HCT116 (cell line): Measurements from ENCODE around the gene RYR2. TPM values are rescaled to one million over a fixed set of nuclear protein-coding genes. Genes with fewer than 3 reads are reported as not detected.

Experiments used
- ATAC-seq: fragments of 200-7000 bp; cut with Tn5 transposase; 2 replicates; pipeline ENCODE4 v1.9.1; 2020; ENCODE audit warnings: mild to moderate bottlenecking, moderate library complexity
- BruUV-seq: library from RNA; stranded (reverse); fragments of 400-500 nt; replicated peaks from 2 replicates; lab custom pipeline; 2021; lab: Mats Ljungman, UMichigan
- CTCF ChIA-PET: fragments of 300-600 bp; sonication (Branson Sonifier 250); formaldehyde crosslinking; loops from one replicate; lab custom pipeline; 2021; ENCODE audit warnings: antibody characterized with exemption; lab: Charles Lee
- POLR2A ChIA-PET: fragments of 300-600, 350-600 bp; sonication (Branson Sonifier 250); formaldehyde crosslinking; loops from one replicate; lab custom pipeline; 2021; ENCODE audit warnings: antibody characterized with exemption; lab: Charles Lee
- RAD21 ChIA-PET, 2 experiments: fragments of 300-600 bp; sonication (Branson Sonifier 250); formaldehyde crosslinking; loops; one replicate each; lab custom pipeline; 2023; ENCODE audit warnings: low total read pairs in 2 of 2; ENCODE audit not compliant: uncharacterized antibody in 2 of 2, unreplicated experiment in 2 of 2, low non-redundant PET in 1 of 2; lab: Charles Lee
- DNase-seq: peaks from one replicate; pipeline ENCODE4 v3.0.0-alpha.2; 2010; ENCODE audit warnings: low read depth, low spot score
- H2AFZ ChIP-seq: fragments of 200-600 bp; shearing (Covaris generic), sonication (generic); 2 replicates; pipeline ENCODE4 v1.6.1; 2017; ENCODE audit warnings: low read depth, mixed run types, mixed read lengths, antibody characterized with exemption, low read length; ENCODE audit not compliant: poor library complexity, severe bottlenecking
- H3K27ac ChIP-seq: 2 replicates; pipeline ENCODE4 v1.5.1; 2012; ENCODE audit warnings: low read depth, low read length
- H3K27me3 ChIP-seq: fragments of 200-600 bp; sonication (generic); 2 replicates; pipeline ENCODE4 v1.6.1; 2016; ENCODE audit warnings: mixed run types, low read length, mixed read lengths; ENCODE audit not compliant: insufficient read depth
- H3K36me3 ChIP-seq, 2 experiments: fragments of 200-500 bp in 1 of 2; fragments of 200-600 bp in 1 of 2; sonication (Bioruptor generic) in 1 of 2; sonication (generic) in 1 of 2; 2 replicates each; pipeline versions ENCODE4 v1.5.1 to v1.6.1; 2014 to 2016; ENCODE audit warnings: low read length in 2 of 2, inconsistent platforms in 1 of 2, mixed read lengths in 1 of 2, mixed run types in 1 of 2; ENCODE audit not compliant: insufficient read depth in 2 of 2, control insufficient read depth in 1 of 2
- H3K4me1 ChIP-seq, 2 experiments: fragments of 200-600 bp in 1 of 2; sonication (generic) in 1 of 2; 2 replicates each; pipeline versions ENCODE4 v1.5.1 to v1.6.1; 2012 to 2017; ENCODE audit warnings: low read length in 2 of 2, inconsistent platforms in 1 of 2, mild to moderate bottlenecking in 1 of 2, mixed read lengths in 1 of 2, mixed run types in 1 of 2, moderate library complexity in 1 of 2; ENCODE audit not compliant: insufficient read depth in 2 of 2, control insufficient read depth in 1 of 2
- H3K4me2 ChIP-seq: fragments of 200-600 bp; sonication (generic); 2 replicates; pipeline ENCODE4 v1.6.1; 2017; ENCODE audit warnings: mixed run types, low read length, mixed read lengths
- H3K4me3 ChIP-seq, 2 experiments: fragments of 200-600 bp in 1 of 2; sonication (generic) in 1 of 2; replicated peaks in 1 of 2; 2 replicates each; pipeline ENCODE4 v1.5.1; 2011 to 2016; ENCODE audit warnings: low read length in 2 of 2, control low read depth in 1 of 2, low read depth in 1 of 2, mild to moderate bottlenecking in 1 of 2, mixed read lengths in 1 of 2, mixed run types in 1 of 2
- H3K79me2 ChIP-seq: fragments of 200-600 bp; sonication (generic); 2 replicates; pipeline ENCODE4 v1.6.1; 2017; ENCODE audit warnings: mild to moderate bottlenecking, mixed run types, low read length, moderate library complexity, mixed read lengths; ENCODE audit not compliant: insufficient read depth
- H3K9ac ChIP-seq: fragments of 200-600 bp; sonication (generic); 2 replicates; pipeline ENCODE4 v1.6.1; 2016; ENCODE audit warnings: low read length, mixed read lengths
- H3K9me2 ChIP-seq: fragments of 200-600 bp; sonication (generic), shearing (Covaris generic); 2 replicates; pipeline ENCODE4 v1.6.1; 2017; ENCODE audit warnings: mixed run types, mild to moderate bottlenecking, moderate library complexity; ENCODE audit not compliant: insufficient read depth
- H3K9me3 ChIP-seq, 2 experiments: fragments of 200-500 bp in 1 of 2; fragments of 200-600 bp in 1 of 2; sonication (Bioruptor generic) in 1 of 2; sonication (generic) in 1 of 2; 2 replicates each; pipeline ENCODE4 v1.6.1; 2014 to 2017; ENCODE audit warnings: low read length in 2 of 2, mixed read lengths in 2 of 2, inconsistent platforms in 1 of 2, low read depth in 1 of 2, mild to moderate bottlenecking in 1 of 2, mixed run types in 1 of 2, moderate library complexity in 1 of 2; ENCODE audit not compliant: control insufficient read depth in 1 of 2, insufficient read depth in 1 of 2
- H4K20me1 ChIP-seq: fragments of 200-600 bp; sonication (generic), shearing (Covaris generic); 2 replicates; pipeline ENCODE4 v1.6.1; 2017; ENCODE audit warnings: mixed run types, mild to moderate bottlenecking, moderate library complexity; ENCODE audit not compliant: insufficient read depth
- ATF3 ChIP-seq: IDR thresholded peaks from 2 replicates; pipeline ENCODE4 v1.6.1; 2012
- CBX3 ChIP-seq: IDR thresholded peaks from 2 replicates; pipeline ENCODE4 v1.6.1; 2012; ENCODE audit warnings: low read depth
- CEBPB ChIP-seq: IDR thresholded peaks from 2 replicates; pipeline ENCODE4 v1.6.1; 2012; ENCODE audit warnings: low read depth
- CTCF ChIP-seq, 3 experiments: fragments of 200-600 bp in 1 of 3; sonication (generic) in 1 of 3; IDR thresholded peaks in 2 of 3; conservative IDR thresholded peaks in 1 of 3; 2 replicates each; pipeline ENCODE4 v1.5.1; 2012 to 2017; ENCODE audit warnings: low read depth in 2 of 3, low read length in 2 of 3, antibody characterized with exemption in 1 of 3, borderline replicate concordance in 1 of 3, control low read depth in 1 of 3, mild to moderate bottlenecking in 1 of 3, mixed read lengths in 1 of 3, mixed run types in 1 of 3, moderate library complexity in 1 of 3; ENCODE audit not compliant: insufficient read depth in 1 of 3
- EGR1 ChIP-seq: IDR thresholded peaks from 2 replicates; pipeline ENCODE4 v1.6.1; 2012; ENCODE audit warnings: low read depth
- ELF1 ChIP-seq: IDR thresholded peaks from 2 replicates; pipeline ENCODE4 v1.6.1; 2012; ENCODE audit warnings: low read depth, borderline replicate concordance
- EZH2 ChIP-seq: fragments of 200-600 bp; sonication (generic); IDR thresholded peaks from 2 replicates; pipeline ENCODE4 v1.6.1; 2017; ENCODE audit warnings: antibody characterized with exemption, mixed run types
- FOSL1 ChIP-seq: IDR thresholded peaks from 2 replicates; pipeline ENCODE4 v1.6.1; 2012; ENCODE audit warnings: low read depth
- JUND ChIP-seq: IDR thresholded peaks from 2 replicates; pipeline ENCODE4 v1.6.1; 2012
- POLR2A ChIP-seq: IDR thresholded peaks from 2 replicates; pipeline ENCODE4 v1.7.0; 2011; ENCODE audit warnings: borderline replicate concordance; ENCODE audit not compliant: insufficient read depth, insufficient read length; ENCODE audit errors: extremely low read depth
- POLR2AphosphoS5 ChIP-seq: IDR thresholded peaks from 2 replicates; pipeline ENCODE4 v1.6.1; 2011; ENCODE audit warnings: mild to moderate bottlenecking, low read depth, low read length, moderate library complexity
- RAD21 ChIP-seq: IDR thresholded peaks from 2 replicates; pipeline ENCODE4 v1.6.1; 2012; ENCODE audit warnings: low read depth, mild to moderate bottlenecking
- REST ChIP-seq: IDR thresholded peaks from 2 replicates; pipeline ENCODE4 v1.6.1; 2012; ENCODE audit warnings: low read depth
- SP1 ChIP-seq: IDR thresholded peaks from 2 replicates; pipeline ENCODE4 v1.6.1; 2012; ENCODE audit warnings: low read depth
- SRF ChIP-seq: IDR thresholded peaks from 2 replicates; pipeline ENCODE4 v1.6.1; 2012; ENCODE audit warnings: low read depth
- TCF7L2 ChIP-seq: IDR thresholded peaks from 2 replicates; pipeline ENCODE4 v1.7.0; 2011; ENCODE audit warnings: borderline replicate concordance, inconsistent platforms; ENCODE audit not compliant: insufficient read depth, insufficient read length; ENCODE audit errors: extremely low read depth
- YY1 ChIP-seq: IDR thresholded peaks from 2 replicates; pipeline ENCODE4 v1.6.1; 2011; ENCODE audit warnings: low read length, low read depth, moderate library complexity, mild to moderate bottlenecking; ENCODE audit not compliant: insufficient replicate concordance; ENCODE audit errors: extremely low read depth
- ZBTB33 ChIP-seq: IDR thresholded peaks from 2 replicates; pipeline ENCODE4 v1.6.1; 2011; ENCODE audit warnings: mild to moderate bottlenecking, low read length, moderate library complexity; ENCODE audit not compliant: insufficient replicate concordance; ENCODE audit errors: extremely low read depth
- ZFX ChIP-seq: fragments of 450-650 bp; IDR thresholded peaks from 2 replicates; pipeline ENCODE4 v1.6.1; 2017
- ZNF274 ChIP-seq: fragments of 200-500 bp; sonication (Bioruptor generic); IDR thresholded peaks from 2 replicates; pipeline ENCODE4 v1.6.1; 2014; ENCODE audit warnings: mild to moderate bottlenecking, low read depth, low read length, inconsistent platforms
- intact Hi-C: fragments of 100-400 bp; cut with micrococcal nuclease; formaldehyde crosslinking; loops from 2 replicates; pipeline ENCODE4 v1.10.0; 2022
- total RNA-seq: library from RNA; stranded (reverse); gene quantifications from one replicate; pipeline ENCODE4 v1.2.1, GENCODE V29; 2021; ENCODE audit not compliant: unreplicated experiment

RYR2 gene
- total RNA-seq, 1 experiment from 2014 or later = 0.02 TPM

GRCh38 chr1:237709355-237709754 lies 667.4 kb downstream of the RYR2 start:
- RAD21 ChIA-PET = no interaction called here

More at GRCh38 chr1:237709355-237709754, 667.4 kb downstream of the RYR2 start:
- Histone ChIP-seq H3K79me2 (no peaks in the 10 kb centered on the region), H3K9ac (no peak overlapping the region), H3K4me1 (no peaks in the 10 kb centered on the region), H3K4me2 (no peak overlapping the region), H2AFZ (no peak overlapping the region), H4K20me1 (no peaks in the 10 kb centered on the region), H3K9me2 (no peaks in the 10 kb centered on the region), H3K4me3 (no peak overlapping the region), H3K36me3 (no peaks in the 10 kb centered on the region), H3K27me3 (no peaks in the 10 kb centered on the region), H3K9me3 (peaks cover 11 to 12% of the 10 kb centered on the region in 2 experiments; a peak in 2 of 4 replicates), H3K27ac (no peak overlapping the region)
- no peak for DNase-seq
- intact Hi-C loops = no loop called here
- TF ChIP-seq ELF1 (no peak), CBX3 (no peak), JUND (no peak), EZH2 (no peak), POLR2A (no peak), POLR2AphosphoS5 (no peak), YY1 (no peak), FOSL1 (no peak), SRF (no peak), CEBPB (no peak), EGR1 (no peak), SP1 (no peak), ZFX (no peak), CTCF (IDR thresholded peaks at IDR 0.05 in 2 of 3, conservative IDR thresholded peaks at IDR 0.05 in 1 of 3; ENCODE audit: borderline replicate concordance in 1 of 3, insufficient read depth in 1 of 3, low read depth in 2 of 3, low read length in 2 of 3) (no peak), RAD21 (no peak), ZNF274 (no peak), ZBTB33 (no peak), TCF7L2 (no peak), ATF3 (no peak), REST (no peak)
- BruUV-seq = no TSS peak
- ATAC-seq = no peak
- ChIA-PET CTCF (no interaction called here), POLR2A (no interaction called here)
